Natural killer cell (primary cell): ENCODE measurements around the gene MAN2A1. TPM values are rescaled to one million over a fixed set of nuclear protein-coding genes. Genes with fewer than 3 reads are reported as not detected.

ENCODE experiments used
- ATAC-seq, 3 donors: fragments of 150-1000 bp in 2 of 3; fragments of 200-7000 bp in 1 of 3; cut with Tn5 transposase; 1 replicate in 1 of 3; 2 replicates in 2 of 3; pipeline ENCODE4 v1.10.0; 2021; ENCODE audit warnings: mild to moderate bottlenecking in 2 of 3, moderate library complexity in 2 of 3
- DNase-seq, 2 donors: peaks; one replicate each; pipeline versions ENCODE4 v3.0.0 to v3.0.0-alpha.2; 2013 to 2021; ENCODE audit warnings: mixed read lengths in 1 of 2
- H3K27ac ChIP-seq: one replicate; pipeline ENCODE4 v1.5.1; 2013; ENCODE audit warnings: mild to moderate bottlenecking, low read length
- H3K27me3 ChIP-seq: one replicate; pipeline ENCODE4 v1.6.1; 2013; ENCODE audit warnings: low read length; ENCODE audit not compliant: control insufficient read depth, insufficient read depth
- H3K36me3 ChIP-seq: one replicate; pipeline ENCODE4 v1.6.1; 2013; ENCODE audit warnings: low read length; ENCODE audit not compliant: control insufficient read depth, insufficient read depth
- H3K4me1 ChIP-seq: one replicate; pipeline ENCODE4 v1.6.1; 2013; ENCODE audit warnings: low read length; ENCODE audit not compliant: control insufficient read depth, insufficient read depth
- H3K4me3 ChIP-seq: one replicate; pipeline ENCODE4 v1.5.1; 2013; ENCODE audit warnings: low read length
- H3K9me3 ChIP-seq: one replicate; pipeline ENCODE4 v1.6.1; 2013; ENCODE audit warnings: low read length; ENCODE audit not compliant: control insufficient read depth, insufficient read depth
- H3K27ac Mint-ChIP-seq, 2 donors: one replicate each; pipeline ENCODE4 v1.8.0; 2022; ENCODE audit warnings: mild to moderate bottlenecking in 2 of 2, mixed read lengths in 2 of 2, moderate library complexity in 1 of 2
- H3K27me3 Mint-ChIP-seq, 2 donors: one replicate each; pipeline ENCODE4 v1.8.0; 2022; ENCODE audit warnings: low read depth in 2 of 2, mixed read lengths in 2 of 2
- H3K36me3 Mint-ChIP-seq: one replicate; pipeline ENCODE4 v1.8.0; 2022; ENCODE audit warnings: mixed read lengths
- H3K4me1 Mint-ChIP-seq, 2 donors: one replicate each; pipeline ENCODE4 v1.8.0; 2022; ENCODE audit warnings: mixed read lengths in 2 of 2
- H3K4me3 Mint-ChIP-seq: one replicate; pipeline ENCODE4 v1.8.0; 2022; ENCODE audit warnings: mild to moderate bottlenecking, moderate library complexity, mixed read lengths
- H3K9me3 Mint-ChIP-seq, 2 donors: one replicate each; pipeline ENCODE4 v1.8.0; 2022; ENCODE audit warnings: mixed read lengths in 2 of 2
- WGBS: methylation state at CpG from one replicate; pipeline ENCODE4 v1.1.7; 2013; ENCODE audit warnings: missing lambda C conversion rate; ENCODE audit not compliant: insufficient coverage; 5-methylcytosine and 5-hydroxymethylcytosine counted together
- intact Hi-C: fragments of 100-400 bp; cut with micrococcal nuclease; formaldehyde crosslinking; loops from one replicate; pipeline ENCODE4 v1.14.2; 2022
- total RNA-seq, 4 donors: library from RNA; stranded (reverse); fragments of 120-200 nt in 1 of 4; gene quantifications; one replicate each; pipeline versions ENCODE4 v1.2.3 to v1.2.4, GENCODE V29; 2013 to 2022
- TF ChIP-seq, protein P1 (sequence below): fragments of 200-600 bp; IDR thresholded peaks from one replicate; pipeline ENCODE4 v1.8.0; 2022; ENCODE audit warnings: antibody characterized with exemption

Gene MAN2A1
- total RNA-seq, 3 donors from 2014 or later (not counting 1 experiment from before 2014, with no cell fraction given) = 44.9 to 54.2 (median 50.7) TPM

DNA sequence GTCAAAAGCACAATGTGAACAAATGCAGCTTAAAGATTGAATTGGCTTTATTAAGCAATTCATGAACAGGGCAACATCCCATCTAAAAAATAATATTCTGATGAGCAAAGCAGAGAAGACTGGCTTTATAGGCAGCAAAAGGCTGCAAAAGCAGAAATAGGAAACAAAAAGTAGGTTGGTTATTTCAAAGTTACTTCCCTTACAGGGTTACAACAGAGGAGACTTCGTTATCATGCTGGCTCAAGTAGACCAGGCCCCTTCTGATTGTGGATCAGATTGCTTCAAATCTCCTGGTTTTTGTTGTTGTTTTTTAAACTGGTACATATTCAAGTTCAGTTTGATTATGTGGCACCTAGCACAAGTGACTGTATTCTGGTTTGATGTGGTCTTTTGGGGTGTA, 73.1 kb downstream of the MAN2A1 start:
- peak overlapping the region in 1 of 2 donors; percentile 31 for H3K27ac Mint-ChIP-seq
- H3K9me3 Mint-ChIP-seq = peaks cover 0 to 4% of the 10 kb centered on the region in 2 donors
- WGBS = 100% methylated on average over 1 of the region's 1 CpG
- ATAC-seq (no peak), DNase-seq (no peak)
- no peaks in the 10 kb centered on the region for H3K27me3 ChIP-seq
- peaks cover 34 to 41% of the 10 kb centered on the region in 2 donors for H3K4me1 Mint-ChIP-seq
- no peak overlapping the region for H3K4me3 Mint-ChIP-seq
- H3K27ac ChIP-seq = no peak overlapping the region
- TF ChIP-seq, protein P1, sequence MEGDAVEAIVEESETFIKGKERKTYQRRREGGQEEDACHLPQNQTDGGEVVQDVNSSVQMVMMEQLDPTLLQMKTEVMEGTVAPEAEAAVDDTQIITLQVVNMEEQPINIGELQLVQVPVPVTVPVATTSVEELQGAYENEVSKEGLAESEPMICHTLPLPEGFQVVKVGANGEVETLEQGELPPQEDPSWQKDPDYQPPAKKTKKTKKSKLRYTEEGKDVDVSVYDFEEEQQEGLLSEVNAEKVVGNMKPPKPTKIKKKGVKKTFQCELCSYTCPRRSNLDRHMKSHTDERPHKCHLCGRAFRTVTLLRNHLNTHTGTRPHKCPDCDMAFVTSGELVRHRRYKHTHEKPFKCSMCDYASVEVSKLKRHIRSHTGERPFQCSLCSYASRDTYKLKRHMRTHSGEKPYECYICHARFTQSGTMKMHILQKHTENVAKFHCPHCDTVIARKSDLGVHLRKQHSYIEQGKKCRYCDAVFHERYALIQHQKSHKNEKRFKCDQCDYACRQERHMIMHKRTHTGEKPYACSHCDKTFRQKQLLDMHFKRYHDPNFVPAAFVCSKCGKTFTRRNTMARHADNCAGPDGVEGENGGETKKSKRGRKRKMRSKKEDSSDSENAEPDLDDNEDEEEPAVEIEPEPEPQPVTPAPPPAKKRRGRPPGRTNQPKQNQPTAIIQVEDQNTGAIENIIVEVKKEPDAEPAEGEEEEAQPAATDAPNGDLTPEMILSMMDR = no peak
- H3K27me3 Mint-ChIP-seq = no peaks in the 10 kb centered on the region
- peaks cover 21% of the 10 kb centered on the region for H3K36me3 Mint-ChIP-seq
- no peak overlapping the region for H3K4me3 ChIP-seq
- H3K4me1 ChIP-seq = no peaks in the 10 kb centered on the region
- peaks cover 13% of the 10 kb centered on the region for H3K36me3 ChIP-seq
- no peaks in the 10 kb centered on the region for H3K9me3 ChIP-seq
- intact Hi-C loops = no loop called here

DNA sequence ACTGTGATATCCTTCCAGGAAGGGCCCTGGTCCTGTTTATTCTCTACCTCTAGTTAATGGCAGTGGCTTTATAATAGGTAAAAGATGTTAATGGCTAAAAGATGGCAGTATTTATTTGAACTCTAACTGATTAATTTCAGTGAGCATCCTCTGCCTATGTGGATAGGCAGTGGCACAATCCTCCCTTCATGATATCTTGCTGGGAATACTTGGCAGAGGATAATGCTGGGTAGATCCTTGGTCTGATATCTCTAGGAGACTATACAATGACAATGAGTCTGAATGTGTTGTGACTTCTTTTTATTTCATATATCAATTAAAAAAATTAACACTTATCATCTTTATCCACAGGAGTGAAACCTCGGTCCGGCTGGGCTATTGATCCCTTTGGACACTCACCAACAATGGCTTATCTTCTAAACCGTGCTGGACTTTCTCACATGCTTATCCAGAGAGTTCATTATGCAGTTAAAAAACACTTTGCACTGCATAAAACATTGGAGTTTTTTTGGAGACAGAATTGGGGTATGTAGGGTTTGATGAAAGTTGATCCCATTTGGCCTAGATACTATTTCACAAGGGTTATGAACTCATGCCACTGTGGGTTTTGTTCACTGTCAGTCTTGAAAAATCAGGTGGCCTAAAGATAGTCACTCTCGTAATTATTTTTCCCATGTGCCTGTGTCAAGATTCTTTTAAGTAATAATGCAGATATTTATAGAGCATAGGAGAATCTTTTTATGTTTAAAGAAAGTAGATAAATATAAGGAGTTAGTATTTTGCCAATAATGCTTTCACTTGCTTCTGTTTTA, 77.7 kb downstream of the MAN2A1 start:
- 99% methylated on average over 4 of the region's 4 CpGs for WGBS
- Mint-ChIP-seq H3K4me3 (no peak overlapping the region), H3K9me3 (no peaks in the 10 kb centered on the region), H3K36me3 (peaks cover 37% of the 10 kb centered on the region), H3K27me3 (no peaks in the 10 kb centered on the region), H3K4me1 (peaks cover 14 to 20% of the 10 kb centered on the region in 2 donors), H3K27ac (no peak overlapping the region)
- no peak overlapping the region for H3K4me3 ChIP-seq
- no peak for ATAC-seq
- intact Hi-C loops = no loop called here
- DNase-seq = no peak
- no peaks in the 10 kb centered on the region for H3K4me1 ChIP-seq
- no peaks in the 10 kb centered on the region for H3K9me3 ChIP-seq
- no peak overlapping the region for H3K27ac ChIP-seq
- no peaks in the 10 kb centered on the region for H3K27me3 ChIP-seq
- TF ChIP-seq, protein P1 = no peak
- peaks cover 38% of the 10 kb centered on the region for H3K36me3 ChIP-seq

DNA sequence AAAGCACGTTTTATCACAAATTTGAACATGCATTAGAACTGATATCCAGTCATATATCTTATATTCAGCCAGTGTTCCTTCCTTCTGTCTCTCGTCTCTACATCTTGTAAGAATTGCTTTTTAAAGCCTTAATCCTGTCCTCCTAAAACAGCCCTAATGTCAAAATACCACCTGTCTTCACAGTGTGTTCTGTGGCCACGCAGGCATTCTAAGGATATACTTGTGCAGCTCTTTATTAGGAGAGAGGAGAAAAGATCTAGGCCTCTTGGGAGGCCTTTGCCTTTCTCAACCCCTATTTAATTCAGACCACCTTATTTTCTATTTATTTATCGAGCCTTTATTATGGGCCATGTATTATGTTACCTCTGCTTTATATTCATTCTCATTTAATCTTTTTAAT, 78.3 kb downstream of the MAN2A1 start:
- H3K27ac Mint-ChIP-seq = no peak overlapping the region
- ATAC-seq (no peak), DNase-seq (no peak)
- H3K4me3 ChIP-seq = no peak overlapping the region
- no peaks in the 10 kb centered on the region for H3K27me3 Mint-ChIP-seq
- WGBS = 100% methylated on average over 2 of the region's 4 CpGs
- H3K27ac ChIP-seq = no peak overlapping the region
- H3K36me3 Mint-ChIP-seq = peaks cover 31% of the 10 kb centered on the region
- intact Hi-C loops = no loop called here
- peaks cover 8 to 20% of the 10 kb centered on the region in 2 donors for H3K4me1 Mint-ChIP-seq
- H3K4me1 ChIP-seq = no peaks in the 10 kb centered on the region
- H3K36me3 ChIP-seq = peaks cover 37% of the 10 kb centered on the region
- no peaks in the 10 kb centered on the region for H3K9me3 Mint-ChIP-seq
- H3K27me3 ChIP-seq = no peaks in the 10 kb centered on the region
- H3K4me3 Mint-ChIP-seq = no peak overlapping the region
- TF ChIP-seq, protein P1 = no peak
- no peaks in the 10 kb centered on the region for H3K9me3 ChIP-seq
